Measurements from ENCODE around the gene OSBPL2.

The OSBPL2 gene

DNA sequence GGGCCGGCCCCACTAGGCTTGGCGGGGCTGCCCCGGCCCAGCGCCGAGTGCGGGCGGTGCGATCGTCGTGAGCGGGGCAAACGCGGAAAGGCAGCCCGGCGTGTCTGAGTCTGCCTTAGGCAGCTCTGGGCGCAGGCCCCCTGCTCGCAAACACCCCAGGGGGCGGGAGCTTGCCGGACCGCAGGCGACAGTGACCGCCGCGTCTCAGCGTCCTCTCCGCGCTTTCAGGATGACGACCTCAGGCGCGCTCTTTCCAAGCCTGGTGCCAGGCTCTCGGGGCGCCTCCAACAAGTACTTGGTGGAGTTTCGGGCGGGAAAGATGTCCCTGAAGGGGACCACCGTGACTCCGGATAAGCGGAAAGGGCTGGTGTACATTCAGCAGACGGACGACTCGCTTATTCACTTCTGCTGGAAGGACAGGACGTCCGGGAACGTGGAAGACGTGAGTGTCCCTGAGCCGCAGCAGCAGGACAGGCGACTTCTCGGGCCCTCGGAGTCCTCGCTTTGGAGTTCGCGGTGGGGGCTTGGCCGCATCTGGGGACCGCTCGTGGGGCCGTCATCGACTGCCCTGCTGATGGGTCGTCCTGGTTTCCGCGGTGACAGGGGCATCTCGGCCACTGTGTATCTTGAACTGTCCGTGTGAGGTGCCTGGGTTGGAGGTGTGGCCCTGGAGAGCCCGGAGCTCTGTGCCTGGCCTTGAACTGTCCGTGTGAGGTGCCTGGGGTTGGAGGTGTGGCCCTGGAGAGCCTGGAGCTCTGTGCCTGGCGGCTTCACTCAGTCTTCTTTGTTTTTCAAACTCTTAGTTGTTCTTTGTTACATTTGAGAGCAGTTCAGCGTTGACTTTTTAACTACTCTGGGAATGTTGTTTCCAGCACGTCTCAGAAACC, 65.3 kb downstream of the OSBPL2 start:
- DNase-seq = peak; percentile 32

DNA sequence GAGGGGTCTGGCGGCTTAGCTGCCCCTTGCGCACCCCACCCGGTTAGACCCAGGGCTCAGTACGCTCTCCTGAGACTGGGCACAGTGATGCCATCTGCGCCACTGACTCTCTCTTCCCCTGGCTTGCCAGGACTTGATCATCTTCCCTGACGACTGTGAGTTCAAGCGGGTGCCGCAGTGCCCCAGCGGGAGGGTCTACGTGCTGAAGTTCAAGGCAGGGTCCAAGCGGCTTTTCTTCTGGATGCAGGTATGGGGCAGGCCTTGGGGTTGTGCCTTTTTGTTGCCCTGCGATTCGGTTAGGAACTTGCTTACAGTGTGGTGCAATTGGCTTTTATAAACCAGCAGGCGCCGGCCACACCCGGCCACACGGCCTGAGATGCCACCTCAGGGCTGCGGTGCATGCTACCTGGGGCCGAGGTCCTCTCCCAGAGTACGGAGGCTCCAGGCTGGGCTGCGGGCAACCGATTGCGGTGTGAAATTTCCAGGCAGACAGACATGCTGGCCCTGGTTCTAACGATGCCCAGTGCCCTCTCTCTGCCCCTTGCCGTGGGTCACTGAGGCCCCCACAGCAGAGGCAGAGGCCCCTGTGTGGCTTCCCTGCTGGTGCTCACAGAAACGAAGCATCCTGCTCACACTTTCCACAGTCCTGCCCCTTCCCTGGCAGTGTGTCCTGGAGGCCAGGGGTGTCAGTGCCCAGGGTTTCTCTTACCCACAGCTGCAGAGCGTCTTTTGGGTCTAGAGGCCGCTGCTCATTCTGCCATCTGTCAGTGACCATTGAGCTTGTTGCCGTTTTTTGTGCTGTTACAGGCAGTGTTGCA, 66.2 kb downstream of the OSBPL2 start:
- no peak for DNase-seq

DNA sequence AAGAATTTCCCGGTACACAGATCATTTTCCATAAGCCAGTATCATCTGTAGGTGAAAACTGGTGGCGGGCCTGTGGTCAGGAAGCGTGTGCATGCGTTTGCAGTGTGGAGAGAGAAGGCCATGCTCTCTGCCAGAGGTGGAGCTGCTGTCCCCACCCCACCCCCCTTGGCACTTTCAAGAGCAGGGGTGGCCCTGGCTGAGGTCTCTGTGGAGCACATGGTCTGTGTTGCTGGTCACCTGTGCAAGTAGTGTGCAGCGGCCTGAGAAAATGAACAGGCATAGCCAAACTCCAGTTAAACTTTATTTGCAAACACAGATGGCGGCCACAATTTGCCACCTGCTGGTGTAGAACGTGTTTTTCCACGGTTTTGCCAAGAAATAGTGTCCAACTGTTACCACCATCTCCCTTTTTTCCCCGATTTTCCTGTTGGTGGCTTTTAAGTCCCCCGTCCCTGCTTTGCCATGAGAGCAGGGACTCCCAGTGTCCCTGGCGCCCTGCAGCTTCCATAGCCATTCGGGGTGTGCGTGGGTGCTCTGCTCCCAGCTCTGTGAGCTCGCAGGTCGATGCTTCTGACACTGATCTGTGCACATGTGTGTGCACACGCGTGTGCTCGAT, 66.9 kb downstream of the OSBPL2 start:
- DNase-seq = no peak

DNA sequence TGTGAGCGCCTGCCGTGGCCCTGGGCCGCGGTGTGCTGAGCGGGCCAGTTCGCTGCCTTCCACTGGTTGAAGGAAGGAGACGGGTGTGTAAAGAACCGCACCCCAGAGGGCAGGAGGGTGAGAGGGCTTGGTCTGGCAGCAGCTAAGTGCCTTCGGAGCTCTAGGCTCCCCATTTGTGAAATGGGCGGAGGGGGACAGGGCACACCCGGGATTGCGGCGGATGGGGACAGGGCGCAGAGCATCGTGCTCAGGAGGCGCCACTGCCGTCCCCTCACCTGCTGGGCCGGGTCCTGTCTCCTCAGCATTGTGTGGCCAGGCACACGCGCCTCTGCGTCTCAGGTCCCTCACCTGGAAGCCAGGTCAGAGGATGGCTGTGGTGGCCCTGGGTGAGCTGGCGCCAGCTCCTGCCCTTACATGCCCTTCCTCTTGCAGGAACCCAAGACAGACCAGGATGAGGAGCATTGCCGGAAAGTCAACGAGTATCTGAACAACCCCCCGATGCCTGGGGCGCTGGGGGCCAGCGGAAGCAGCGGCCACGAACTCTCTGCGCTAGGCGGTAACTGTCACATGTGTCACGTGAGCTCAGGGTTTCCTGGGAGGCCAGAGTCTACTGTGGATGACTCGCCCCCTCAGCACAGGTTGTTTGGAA, 67.6 kb downstream of the OSBPL2 start:
- no peak for DNase-seq

DNA sequence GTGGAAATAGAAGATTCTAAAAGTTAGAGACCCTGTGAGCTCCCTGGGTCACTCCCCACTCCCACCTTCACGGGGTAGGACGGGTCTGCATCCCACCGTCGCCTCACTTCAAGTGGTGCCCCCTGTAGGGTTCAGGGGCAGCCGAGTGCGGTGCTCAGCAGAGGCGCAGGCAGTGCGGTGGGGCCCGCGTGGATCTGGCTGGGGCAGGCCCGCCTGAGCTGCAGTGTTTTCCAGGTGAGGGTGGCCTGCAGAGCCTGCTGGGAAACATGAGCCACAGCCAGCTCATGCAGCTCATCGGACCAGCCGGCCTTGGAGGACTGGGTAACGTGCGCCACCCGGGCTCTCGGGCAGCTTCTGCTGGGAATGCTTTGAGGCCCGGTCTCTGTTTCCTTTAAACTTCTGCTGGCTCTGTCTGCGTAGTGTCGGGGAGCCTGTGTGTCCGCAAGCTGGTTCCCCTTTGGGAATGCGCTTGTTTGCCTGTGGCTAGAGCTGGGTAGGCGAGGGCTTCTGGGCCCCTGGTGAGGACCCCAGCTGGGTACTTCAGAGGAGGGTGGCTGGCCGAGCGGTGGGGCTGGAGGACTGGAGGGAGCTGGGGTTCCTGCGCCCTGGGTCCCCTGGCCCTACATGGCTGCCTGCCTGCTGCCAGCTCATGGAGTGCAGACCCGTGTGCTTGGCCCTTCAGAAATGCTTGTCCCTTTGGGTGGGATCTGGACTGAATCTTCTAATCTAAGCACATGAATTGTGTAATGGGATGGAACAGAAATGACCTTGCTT, 68.3 kb downstream of the OSBPL2 start:
- no peak for DNase-seq

DNA sequence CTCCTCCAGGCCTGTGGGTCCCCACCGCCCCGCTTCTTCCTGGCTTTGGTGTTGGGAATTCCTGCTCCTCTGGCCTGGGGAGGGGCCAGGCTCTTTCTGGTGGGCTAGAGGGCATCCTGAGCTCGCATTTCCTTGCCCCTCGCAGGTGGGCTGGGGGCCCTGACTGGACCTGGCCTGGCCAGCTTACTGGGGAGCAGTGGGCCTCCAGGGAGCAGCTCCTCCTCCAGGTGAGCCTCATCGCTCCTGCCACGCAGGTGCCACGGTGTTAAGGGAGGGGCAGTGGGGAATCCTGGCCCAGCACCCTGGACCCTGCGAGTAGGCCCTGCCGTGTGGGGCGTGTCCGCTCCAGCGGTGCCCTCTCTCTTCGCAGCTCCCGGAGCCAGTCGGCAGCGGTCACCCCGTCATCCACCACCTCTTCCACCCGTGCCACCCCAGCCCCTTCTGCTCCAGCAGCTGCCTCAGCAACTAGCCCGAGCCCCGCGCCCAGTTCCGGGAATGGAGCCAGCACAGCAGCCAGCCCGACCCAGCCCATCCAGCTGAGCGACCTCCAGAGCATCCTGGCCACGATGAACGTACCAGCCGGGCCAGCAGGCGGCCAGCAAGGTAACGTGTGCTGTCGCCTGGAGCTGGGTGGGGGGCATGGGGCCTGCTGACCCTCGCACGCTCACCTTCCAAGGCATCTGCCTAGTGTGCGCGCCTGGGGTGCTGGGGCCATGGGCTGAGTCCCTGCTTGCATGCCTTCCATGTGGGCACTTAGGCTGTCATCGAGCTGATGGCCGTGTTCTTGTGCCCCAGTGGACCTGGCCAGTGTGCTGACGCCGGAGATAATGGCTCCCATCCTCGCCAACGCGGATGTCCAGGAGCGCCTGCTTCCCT, 69.1 kb downstream of the OSBPL2 start:
- no peak for DNase-seq

DNA sequence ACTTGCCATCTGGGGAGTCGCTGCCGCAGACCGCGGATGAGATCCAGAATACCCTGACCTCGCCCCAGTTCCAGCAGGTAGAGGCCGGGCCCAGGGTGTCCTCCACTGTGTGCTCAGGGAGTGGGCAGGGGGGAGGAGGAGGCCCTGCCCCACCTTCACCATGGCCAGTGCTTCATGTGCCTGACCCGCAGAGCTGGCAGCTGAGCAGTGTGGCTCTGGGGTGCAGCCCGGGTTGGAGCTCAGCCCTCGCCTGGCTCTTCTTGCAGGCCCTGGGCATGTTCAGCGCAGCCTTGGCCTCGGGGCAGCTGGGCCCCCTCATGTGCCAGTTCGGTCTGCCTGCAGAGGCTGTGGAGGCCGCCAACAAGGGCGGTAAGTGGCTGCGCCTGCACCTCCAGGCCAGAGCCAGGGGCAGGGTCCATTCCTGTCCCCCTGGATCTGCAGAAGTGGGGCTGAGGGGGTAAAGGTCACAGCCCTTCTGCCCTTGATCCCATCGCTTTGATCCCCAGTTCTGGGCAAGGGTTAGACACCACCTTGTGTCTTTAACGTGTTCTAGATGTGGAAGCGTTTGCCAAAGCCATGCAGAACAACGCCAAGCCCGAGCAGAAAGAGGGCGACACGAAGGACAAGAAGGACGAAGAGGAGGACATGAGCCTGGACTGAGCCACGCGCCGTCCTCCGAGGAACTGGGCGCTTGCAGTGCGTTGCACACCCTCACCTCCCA, 69.9 kb downstream of the OSBPL2 start:
- no peak for DNase-seq

DNA sequence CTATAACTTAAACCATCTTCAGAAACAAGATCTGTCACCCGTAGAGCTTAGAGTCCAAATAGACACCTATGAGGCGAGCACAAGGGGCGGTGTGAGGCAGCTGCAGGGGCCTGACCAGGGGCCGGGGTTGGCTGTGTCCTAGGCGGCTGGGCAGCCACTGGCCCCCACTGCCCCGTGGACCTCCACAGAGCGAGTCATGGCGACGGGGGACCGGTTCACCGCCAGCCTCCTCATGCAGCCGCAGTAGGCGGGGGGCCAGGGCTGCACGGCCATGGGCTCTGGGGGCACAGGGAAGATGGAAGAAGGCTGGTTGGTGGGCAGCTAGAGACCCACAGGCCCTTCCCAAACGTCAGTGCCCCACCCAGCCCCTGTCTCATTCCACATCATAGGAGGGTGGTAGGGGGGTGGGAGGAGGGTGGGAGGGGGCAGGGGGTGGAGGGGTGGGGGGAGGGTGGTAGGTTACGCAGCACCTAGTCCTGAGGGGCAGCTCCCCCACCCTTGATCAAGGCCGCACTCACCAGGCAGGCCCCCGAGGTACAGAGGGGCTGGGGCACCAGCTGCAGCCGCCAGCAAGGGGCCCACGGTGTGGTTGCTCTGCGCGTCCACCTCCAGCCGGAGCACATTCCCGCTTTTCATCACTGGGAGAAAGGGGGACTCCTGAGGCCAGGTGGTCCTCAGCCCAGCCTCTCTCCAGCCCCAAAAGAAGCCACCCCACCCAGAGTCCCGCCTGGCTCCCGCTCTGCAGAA, 71.0 kb downstream of the OSBPL2 start:
- DNase-seq = no peak

DNA sequence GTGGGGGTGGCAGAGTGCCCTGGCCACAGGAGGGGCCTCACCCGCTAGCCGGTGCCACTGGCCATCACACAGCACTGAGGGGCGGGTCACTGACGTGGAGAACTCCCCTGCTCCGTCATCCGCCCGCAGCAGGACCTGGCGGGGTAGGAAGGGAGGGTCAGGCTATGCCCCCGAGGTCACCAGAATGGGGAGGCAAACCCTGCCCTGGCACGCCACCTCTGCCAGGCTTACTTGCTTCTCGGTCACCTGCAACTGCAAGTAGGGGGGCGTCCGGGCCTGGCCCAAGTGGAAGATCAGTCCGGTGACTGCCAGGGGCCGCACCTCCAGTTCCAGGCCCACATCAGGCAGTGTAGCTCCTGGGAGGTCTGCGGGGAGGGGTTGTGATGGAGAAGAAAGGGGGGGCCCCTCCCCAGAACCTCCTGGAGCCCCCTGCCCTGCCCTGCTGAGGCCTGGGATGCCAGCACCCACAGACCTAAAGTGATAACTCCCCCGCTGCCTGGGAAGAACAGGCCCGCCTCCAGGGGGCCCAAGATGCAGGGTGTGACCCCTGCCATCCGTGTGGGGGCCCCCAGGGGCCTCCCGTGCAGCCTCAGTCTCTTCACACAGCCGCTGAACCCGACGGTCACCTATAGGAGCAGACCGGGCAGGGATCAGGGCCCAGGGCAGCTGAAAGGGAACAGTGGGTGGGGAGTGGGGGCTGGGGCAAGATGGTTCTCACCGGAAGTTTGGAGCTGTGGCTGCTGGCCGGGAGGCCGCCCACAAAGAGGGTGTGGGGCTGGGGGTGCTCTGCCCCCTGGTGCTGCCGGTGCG, 71.8 kb downstream of the OSBPL2 start:
- DNase-seq = no peak

DNA sequence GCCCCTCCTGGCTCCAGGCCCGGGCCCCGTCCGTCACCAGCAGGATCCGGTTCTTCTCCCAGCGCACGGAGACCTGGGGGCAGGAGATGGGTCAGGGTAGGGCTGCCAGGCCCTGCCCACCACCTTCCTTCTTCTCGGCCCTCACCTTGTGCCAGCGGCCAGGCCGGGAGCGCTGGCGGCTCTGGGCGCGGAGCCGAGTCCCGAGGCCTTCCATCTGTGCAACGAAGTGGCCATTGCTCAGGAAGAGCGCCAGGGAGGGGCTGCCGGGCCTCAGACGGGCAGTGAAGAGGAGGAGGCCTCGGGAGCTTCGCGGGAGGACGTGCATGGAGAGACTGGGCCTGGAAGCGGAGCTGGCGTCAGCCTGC, 72.4 kb downstream of the OSBPL2 start:
- DNase-seq = no peak

DNA sequence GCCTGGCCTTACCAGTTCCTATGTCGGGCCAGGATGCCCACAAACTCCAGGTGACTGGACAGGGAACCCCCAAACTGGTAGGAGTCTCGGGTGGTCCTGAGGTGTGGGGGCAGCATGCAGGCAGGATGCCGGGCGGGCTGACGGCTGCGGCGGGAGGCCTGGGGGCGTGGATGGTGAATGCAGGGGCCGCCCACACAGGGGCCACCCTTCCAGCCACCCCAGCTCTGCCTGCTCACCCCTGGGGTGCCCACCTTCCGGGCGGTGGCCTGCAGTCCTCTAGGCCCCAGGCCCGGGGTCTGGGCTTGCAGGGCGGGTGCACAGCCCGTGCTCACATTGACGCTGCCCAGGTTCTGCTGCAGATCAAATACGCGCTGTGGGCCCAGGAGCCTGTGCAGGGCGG, 72.8 kb downstream of the OSBPL2 start:
- DNase-seq = no peak

DNA sequence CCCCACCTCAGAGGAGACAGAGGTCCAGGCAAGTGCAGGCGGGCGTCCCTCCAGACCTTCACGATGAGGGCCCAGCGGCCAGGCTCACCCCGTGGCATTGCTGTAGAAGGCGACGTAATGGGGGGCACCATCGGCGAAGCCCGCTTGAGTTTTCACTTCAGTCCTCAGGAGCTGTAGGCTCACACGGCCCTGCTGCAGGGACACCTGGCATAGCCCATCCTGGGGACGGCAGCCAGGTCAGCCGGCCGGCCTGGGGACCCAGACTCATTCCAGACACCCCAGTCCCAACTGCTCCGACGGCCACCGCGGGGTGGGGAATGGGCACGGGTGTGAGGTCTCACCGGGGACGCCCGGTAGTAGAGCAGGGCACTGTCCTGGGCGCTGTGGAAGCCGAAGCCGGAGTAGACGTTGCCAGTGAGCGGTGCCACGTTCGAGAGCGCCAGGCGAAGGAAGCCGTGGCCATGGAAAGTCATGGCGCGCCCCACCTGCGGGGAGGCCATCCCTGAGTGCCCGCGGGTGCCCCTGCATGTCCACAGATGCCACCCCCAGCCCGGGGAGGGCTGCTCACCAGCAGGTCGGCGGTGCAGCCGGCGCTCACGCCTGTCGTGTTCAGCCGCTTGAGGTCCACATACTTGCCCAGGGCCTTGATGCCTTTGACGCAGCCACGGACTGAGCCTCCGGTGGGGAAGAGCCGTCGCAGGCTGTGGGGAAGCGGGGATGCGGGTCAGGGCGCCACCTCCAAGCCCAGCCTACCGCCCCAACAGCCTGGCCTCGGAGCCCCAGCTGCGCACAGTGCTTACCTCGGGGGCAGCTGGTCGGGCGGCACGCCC, 73.7 kb downstream of the OSBPL2 start:
- DNase-seq = no peak

DNA sequence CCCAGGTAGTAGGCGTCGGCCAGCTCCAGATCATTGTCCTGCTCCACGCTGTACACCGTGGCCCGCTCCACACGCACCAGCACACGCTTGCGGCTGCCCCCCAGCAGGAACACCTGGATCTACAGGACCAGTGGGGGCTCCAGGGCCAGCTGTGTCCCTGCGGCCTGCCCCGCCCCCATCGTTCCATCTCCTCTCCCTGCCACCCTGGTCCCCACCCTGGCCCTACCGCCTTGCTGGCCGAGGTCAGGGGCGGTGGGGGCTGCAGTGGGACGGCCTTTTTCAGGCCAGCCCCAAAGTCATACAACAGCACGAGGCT, 74.3 kb downstream of the OSBPL2 start:
- DNase-seq = no peak

DNA sequence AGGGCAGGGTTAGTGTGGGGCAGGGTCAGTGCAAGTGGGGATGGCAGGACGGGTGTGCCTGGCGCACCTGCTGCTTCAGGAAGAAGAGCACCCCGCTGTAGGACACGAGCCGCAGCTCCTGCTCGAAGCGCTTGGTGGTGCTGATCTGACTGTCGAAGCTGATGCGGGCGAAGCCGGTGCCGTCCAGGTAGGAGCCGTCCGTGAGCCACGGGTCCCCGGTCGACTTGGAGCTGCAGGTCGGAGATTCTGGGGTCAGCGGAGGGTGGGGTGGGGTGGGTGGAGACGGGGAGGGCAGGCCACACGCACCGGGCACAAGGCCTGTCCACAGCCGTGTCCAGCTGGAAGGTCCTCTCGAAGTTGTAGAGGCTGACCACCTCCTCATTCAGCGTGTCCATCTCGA, 74.7 kb downstream of the OSBPL2 start:
- DNase-seq = no peak

DNA sequence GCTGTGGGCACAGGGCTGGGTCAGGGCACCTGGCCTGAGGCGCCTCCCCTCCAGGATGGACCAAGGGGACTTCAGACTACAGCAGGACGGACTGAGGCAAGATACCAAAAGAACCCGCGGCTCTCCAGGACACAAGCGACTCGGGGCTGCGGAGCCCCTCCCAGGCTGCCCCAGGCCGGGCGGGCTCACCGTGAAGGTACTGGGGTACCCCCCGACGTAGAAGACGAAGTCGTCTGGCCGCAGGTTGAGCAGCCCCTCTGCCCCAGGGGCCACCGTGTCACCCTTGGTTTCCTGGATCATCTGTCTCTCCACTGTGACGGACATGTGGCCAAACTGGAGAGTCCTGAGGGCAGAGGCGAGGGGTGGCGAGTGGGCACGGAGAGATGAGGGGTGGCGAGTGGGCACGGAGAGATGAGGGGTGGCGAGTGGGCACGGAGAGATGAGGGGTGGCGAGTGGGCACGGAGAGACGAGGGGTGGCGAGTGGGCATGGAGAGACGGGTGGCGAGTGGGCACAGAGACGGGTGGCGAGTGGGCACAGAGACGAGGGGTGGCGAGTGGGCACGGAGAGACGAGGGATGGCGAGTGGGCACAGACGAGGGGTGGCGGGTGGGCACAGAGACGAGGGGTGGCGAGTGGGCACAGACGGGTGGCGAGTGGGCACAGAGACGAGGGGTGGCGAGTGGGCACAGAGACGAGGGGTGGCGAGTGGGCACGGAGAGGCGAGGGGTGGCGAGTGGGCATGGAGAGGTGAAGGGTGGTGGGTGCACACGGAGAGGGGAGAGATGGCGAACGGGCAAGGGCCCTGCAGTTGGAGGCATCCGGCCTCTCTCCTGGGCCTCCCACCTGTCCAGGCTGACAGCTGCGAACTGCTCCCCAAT, 75.4 kb downstream of the OSBPL2 start:
- DNase-seq = no peak

DNA sequence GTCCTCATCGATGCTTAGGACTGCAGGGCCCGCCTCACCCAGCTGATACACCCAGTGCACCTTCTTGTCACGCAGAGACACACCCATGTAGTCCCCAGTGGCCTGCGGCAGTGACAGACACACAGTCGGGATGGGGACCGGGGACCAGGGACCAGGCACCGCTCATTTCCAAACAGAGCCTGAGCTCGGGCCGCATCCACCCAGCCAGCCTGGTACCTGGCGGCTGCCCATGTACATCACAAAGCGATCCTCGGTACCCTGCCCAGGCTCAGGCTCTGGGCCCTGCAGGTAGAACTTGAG, 76.0 kb downstream of the OSBPL2 start:
- no peak for DNase-seq

DNA sequence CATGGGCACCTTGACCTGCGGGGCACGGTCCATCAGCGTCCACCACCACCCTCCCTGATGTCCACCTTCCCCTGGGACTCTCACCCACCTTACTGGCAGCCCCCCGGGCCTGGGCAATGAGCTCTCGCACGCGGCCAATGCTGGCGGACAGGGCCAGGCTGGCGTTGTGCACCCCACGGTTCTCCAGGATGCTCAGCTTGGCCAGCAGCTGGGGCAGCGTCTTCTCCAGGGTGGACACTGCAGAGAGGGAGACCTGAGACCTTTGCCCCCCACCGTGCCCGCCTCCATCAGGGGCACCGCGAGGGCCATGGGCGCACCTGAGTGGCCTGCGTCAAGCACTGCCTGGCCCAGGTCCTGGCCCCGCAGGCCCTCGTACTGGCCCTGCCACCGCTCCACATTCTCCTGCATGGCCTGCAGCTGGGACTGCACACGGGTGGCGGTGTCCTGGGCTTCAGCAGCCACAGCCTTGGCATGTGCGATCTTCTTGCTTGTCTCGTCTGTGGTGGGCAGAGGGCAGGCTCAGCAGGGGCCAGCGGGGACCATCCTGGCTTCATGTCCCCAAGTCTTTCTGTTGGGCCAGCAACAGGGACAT, 76.5 kb downstream of the OSBPL2 start:
- DNase-seq = no peak

Data from activated CD4-positive, alpha-beta T cell treated with anti-CD3 and anti-CD28 coated beads, Interleukin-2, amount 50 U/mL, for 16 hours (primary cell).